Left forelimb (tissue), 1 donor: ENCODE results near the gene FMNL1.

Experiments
- DNase-seq: peaks from one replicate; pipeline ENCODE4 v3.0.0-alpha.2; 2018; ENCODE audit warnings: low spot score

FMNL1 gene

GRCh38 chr17:45222289-45222995 lies 757 bp downstream of the FMNL1 start:
- DNase-seq = no peak

- DNase-seq = no peak
Observed at GRCh38 chr17:45222996-45223538, 1.4 kb downstream of the FMNL1 start.

- DNase-seq = no peak
Observed at GRCh38 chr17:45223539-45224528, 2.1 kb downstream of the FMNL1 start.

- no peak for DNase-seq
Observed at GRCh38 chr17:45224671-45225050, 3.0 kb downstream of the FMNL1 start.

GRCh38 chr17:45225051-45225700 lies 3.5 kb downstream of the FMNL1 start:
- no peak for DNase-seq

GRCh38 chr17:45225964-45226530 lies 4.4 kb downstream of the FMNL1 start:
- DNase-seq = no peak

- no peak for DNase-seq
Observed at GRCh38 chr17:45226576-45226975, 4.9 kb downstream of the FMNL1 start.

GRCh38 chr17:45227101-45227925 lies 5.6 kb downstream of the FMNL1 start:
- no peak for DNase-seq

GRCh38 chr17:45227926-45228762 lies 6.5 kb downstream of the FMNL1 start:
- DNase-seq = no peak

GRCh38 chr17:45228763-45229539 lies 7.3 kb downstream of the FMNL1 start:
- peak; percentile 58 for DNase-seq

- DNase-seq = peak; percentile 57
Observed at GRCh38 chr17:45229681-45230409, 8.2 kb downstream of the FMNL1 start.

GRCh38 chr17:45230410-45230786 lies 8.7 kb downstream of the FMNL1 start:
- DNase-seq = peak; percentile 47

GRCh38 chr17:45230787-45231480 lies 9.2 kb downstream of the FMNL1 start:
- peak; percentile 63 for DNase-seq

GRCh38 chr17:45231481-45232116 lies 9.9 kb downstream of the FMNL1 start:
- peak; percentile 42 for DNase-seq

- peak; percentile 41 for DNase-seq
Observed at GRCh38 chr17:45232514-45233422, 11.1 kb downstream of the FMNL1 start.

- DNase-seq = no peak
Observed at GRCh38 chr17:45233423-45233924, 11.8 kb downstream of the FMNL1 start.
